NCI-H510A (cell line): ENCODE measurements around the gene EMILIN2.

Source experiments
- DNase-seq: peaks from one replicate; lab custom pipeline; 2025; lab: John Stamatoyannopoulos, UW

EMILIN2 gene

GRCh38 chr18:2954869-2955645, 108.3 kb downstream of the EMILIN2 start:
- no peak for DNase-seq

- no peak for DNase-seq
Measured at GRCh38 chr18:2956056-2956455, 109.2 kb downstream of the EMILIN2 start.

- no peak for DNase-seq
Measured at GRCh38 chr18:2958819-2959298, 112.1 kb downstream of the EMILIN2 start.

GRCh38 chr18:2959341-2959740, 112.5 kb downstream of the EMILIN2 start:
- DNase-seq = no peak

- no peak for DNase-seq
Measured at GRCh38 chr18:2960983-2961696, 114.3 kb downstream of the EMILIN2 start.

GRCh38 chr18:2961821-2962220, 115.0 kb downstream of the EMILIN2 start:
- DNase-seq = no peak

GRCh38 chr18:2963048-2963447, 116.2 kb downstream of the EMILIN2 start:
- DNase-seq = no peak

- no peak for DNase-seq
Measured at GRCh38 chr18:2964361-2965010, 117.7 kb downstream of the EMILIN2 start.
